HEK293T (cell line): Measurements from ENCODE around the gene ANKRD13D.

Experiments
- CTCF ChIA-PET: fragments of 350-600 bp; formaldehyde crosslinking; extraction: SDS; loops from one replicate; lab custom pipeline; 2021; ENCODE audit warnings: antibody characterized with exemption, inconsistent platforms; lab: Yijun Ruan, JAX
- POLR2A ChIA-PET: fragments of 350-600 bp; formaldehyde crosslinking; extraction: SDS; loops from one replicate; lab custom pipeline; 2020; ENCODE audit warnings: antibody characterized with exemption, inconsistent platforms; lab: Yijun Ruan, JAX
- DNase-seq: peaks from one replicate; pipeline ENCODE4 v3.0.0; 2012; ENCODE audit warnings: mixed read lengths; ENCODE audit errors: extremely low spot score
- ARNT ChIP-seq: fragments of 450-650 bp; IDR thresholded peaks from 2 replicates; pipeline ENCODE4 v1.6.1; 2017; ENCODE audit warnings: mild to moderate bottlenecking
- BHLHE40 ChIP-seq: fragments of 450-650 bp; IDR thresholded peaks from 2 replicates; pipeline ENCODE4 v1.6.1; 2016; ENCODE audit warnings: mild to moderate bottlenecking, moderate library complexity, borderline replicate concordance
- CTBP1 ChIP-seq: fragments of 450-650 bp; IDR thresholded peaks from 2 replicates; pipeline ENCODE4 v1.6.1; 2016; ENCODE audit warnings: borderline replicate concordance
- ELF4 ChIP-seq: fragments of 450-650 bp; IDR thresholded peaks from 2 replicates; pipeline ENCODE4 v1.6.1; 2017; ENCODE audit warnings: antibody characterized with exemption
- FOXA1 ChIP-seq: fragments of 450-650 bp; IDR thresholded peaks from 2 replicates; pipeline ENCODE4 v1.6.1; 2016; ENCODE audit warnings: mild to moderate bottlenecking
- FOXK2 ChIP-seq: fragments of 450-650 bp; IDR thresholded peaks from 2 replicates; pipeline ENCODE4 v1.6.1; 2016; ENCODE audit warnings: mild to moderate bottlenecking
- FOXM1 ChIP-seq: fragments of 450-650 bp; IDR thresholded peaks from 2 replicates; pipeline ENCODE4 v1.6.1; 2017; ENCODE audit warnings: mild to moderate bottlenecking, borderline replicate concordance
- HDGF ChIP-seq: fragments of 450-650 bp; IDR thresholded peaks from 2 replicates; pipeline ENCODE4 v1.6.1; 2017; ENCODE audit warnings: antibody characterized with exemption, borderline replicate concordance
- L3MBTL2 ChIP-seq: fragments of 450-650 bp; conservative IDR thresholded peaks from 2 replicates; pipeline ENCODE4 v1.6.1; 2016; ENCODE audit warnings: mild to moderate bottlenecking
- LEF1 ChIP-seq: fragments of 450-650 bp; IDR thresholded peaks from 2 replicates; pipeline ENCODE4 v1.6.1; 2017; ENCODE audit warnings: mild to moderate bottlenecking, borderline replicate concordance
- NFRKB ChIP-seq: fragments of 450-650 bp; IDR thresholded peaks from 2 replicates; pipeline ENCODE4 v1.6.1; 2016; ENCODE audit warnings: mild to moderate bottlenecking, moderate library complexity
- PKNOX1 ChIP-seq: fragments of 450-650 bp; IDR thresholded peaks from 2 replicates; pipeline ENCODE4 v1.6.1; 2016
- SP1 ChIP-seq: fragments of 450-650 bp; IDR thresholded peaks from 2 replicates; pipeline ENCODE4 v1.6.1; 2017
- SUZ12 ChIP-seq: fragments of 450-650 bp; IDR thresholded peaks from 2 replicates; pipeline ENCODE4 v1.6.1; 2016; ENCODE audit warnings: mild to moderate bottlenecking
- TARDBP ChIP-seq: fragments of 450-650 bp; IDR thresholded peaks from 2 replicates; pipeline ENCODE4 v1.6.1; 2016
- ZNF384 ChIP-seq: fragments of 450-650 bp; IDR thresholded peaks from 2 replicates; pipeline ENCODE4 v1.6.1; 2016

ANKRD13D gene

GRCh38 chr11:67278939-67279588, 10.0 kb upstream of the ANKRD13D start:
- TF ChIP-seq SUZ12 (no peak), SP1 (no peak), TARDBP (no peak), L3MBTL2 (no peak), CTBP1 (no peak), FOXK2 (no peak), ZNF384 (no peak), FOXM1 (no peak), BHLHE40 (no peak)
- ChIA-PET CTCF (no interaction called here), POLR2A (interaction anchor here (1.5 kb wide), 1 partner anchor 10 kb away, joined by 5 read pairs; the partner anchor contains the start of gene ANKRD13D)

GRCh38 chr11:67279589-67280340, 9.3 kb upstream of the ANKRD13D start:
- TF ChIP-seq BHLHE40, result no peak
- TF ChIP-seq ZNF384, result no peak
- TF ChIP-seq CTBP1, result no peak
- TF ChIP-seq HDGF, result no peak
- TF ChIP-seq FOXA1, result no peak
- TF ChIP-seq SP1, result no peak
- TF ChIP-seq NFRKB, result no peak
- no peak for TF ChIP-seq ELF4
- TF ChIP-seq FOXM1, result no peak
- no peak for TF ChIP-seq TARDBP
- TF ChIP-seq ARNT, result no peak
- TF ChIP-seq PKNOX1, result no peak
- TF ChIP-seq L3MBTL2, result no peak
- no peak for TF ChIP-seq FOXK2
- no peak for TF ChIP-seq LEF1
- no peak for TF ChIP-seq SUZ12
- DNase-seq, result no peak
- CTCF ChIA-PET, result no interaction called here
- POLR2A ChIA-PET, result interaction anchor here (0.8 to 1.5 kb wide), 3 partner anchors 8 to 13 kb away, joined by 3 to 5 read pairs (median 3); partner anchors contain the start of gene ANKRD13D

More at GRCh38 chr11:67278939-67279588, 10.0 kb upstream of the ANKRD13D start:
- DNase-seq, result no peak

- DNase-seq, result no peak
- ChIA-PET CTCF (no interaction called here), POLR2A (interaction anchor here (0.8 to 1.5 kb wide), 3 partner anchors 9 to 14 kb away, joined by 3 to 5 read pairs (median 3); partner anchors contain the start of gene ANKRD13D)
- TF ChIP-seq SUZ12 (no peak), SP1 (no peak), ARNT (no peak), FOXA1 (no peak), ELF4 (no peak), FOXK2 (no peak), TARDBP (no peak), LEF1 (no peak), L3MBTL2 (no peak), FOXM1 (no peak)
These were observed 8.7 kb upstream of the ANKRD13D start for GRCh38 chr11:67280341-67280787.

GRCh38 chr11:67280788-67281551, 8.1 kb upstream of the ANKRD13D start:
- TF ChIP-seq TARDBP (no peak), L3MBTL2 (no peak), PKNOX1 (no peak), BHLHE40 (no peak), SUZ12 (no peak), FOXK2 (no peak), NFRKB (no peak), HDGF (no peak)
- ChIA-PET POLR2A (interaction anchor here (1.0 to 1.5 kb wide), 2 partner anchors 8 to 9 kb away, joined by 3 to 5 read pairs; partner anchors contain the start of gene ANKRD13D), CTCF (no interaction called here)
- DNase-seq, result no peak

GRCh38 chr11:67281552-67282150, 7.5 kb upstream of the ANKRD13D start:
- DNase-seq, result no peak
- TF ChIP-seq PKNOX1 (no peak), ZNF384 (no peak)
- CTCF ChIA-PET, result interaction anchor here (1.2 kb wide), 1 partner anchor 15 kb away, joined by 3 read pairs; the partner anchor contains the start of gene GRK2
- POLR2A ChIA-PET, result no interaction called here
